GM12872 (cell line): Measurements from ENCODE around the gene AGRN.

Experiments used
- TF ChIP-seq, protein P1 (sequence below): IDR thresholded peaks from 3 replicates; pipeline ENCODE4 v1.5.1; 2011; ENCODE audit warnings: low read depth, mild to moderate bottlenecking, low read length, moderate library complexity; ENCODE audit not compliant: insufficient read depth

AGRN gene

GRCh38 chr1:1047407-1047806 lies 27.5 kb downstream of the AGRN start:
- TF ChIP-seq, protein P1, sequence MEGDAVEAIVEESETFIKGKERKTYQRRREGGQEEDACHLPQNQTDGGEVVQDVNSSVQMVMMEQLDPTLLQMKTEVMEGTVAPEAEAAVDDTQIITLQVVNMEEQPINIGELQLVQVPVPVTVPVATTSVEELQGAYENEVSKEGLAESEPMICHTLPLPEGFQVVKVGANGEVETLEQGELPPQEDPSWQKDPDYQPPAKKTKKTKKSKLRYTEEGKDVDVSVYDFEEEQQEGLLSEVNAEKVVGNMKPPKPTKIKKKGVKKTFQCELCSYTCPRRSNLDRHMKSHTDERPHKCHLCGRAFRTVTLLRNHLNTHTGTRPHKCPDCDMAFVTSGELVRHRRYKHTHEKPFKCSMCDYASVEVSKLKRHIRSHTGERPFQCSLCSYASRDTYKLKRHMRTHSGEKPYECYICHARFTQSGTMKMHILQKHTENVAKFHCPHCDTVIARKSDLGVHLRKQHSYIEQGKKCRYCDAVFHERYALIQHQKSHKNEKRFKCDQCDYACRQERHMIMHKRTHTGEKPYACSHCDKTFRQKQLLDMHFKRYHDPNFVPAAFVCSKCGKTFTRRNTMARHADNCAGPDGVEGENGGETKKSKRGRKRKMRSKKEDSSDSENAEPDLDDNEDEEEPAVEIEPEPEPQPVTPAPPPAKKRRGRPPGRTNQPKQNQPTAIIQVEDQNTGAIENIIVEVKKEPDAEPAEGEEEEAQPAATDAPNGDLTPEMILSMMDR: no peak

- TF ChIP-seq, protein P1: no peak
Measured at GRCh38 chr1:1047963-1048362, 28.0 kb downstream of the AGRN start.

DNA sequence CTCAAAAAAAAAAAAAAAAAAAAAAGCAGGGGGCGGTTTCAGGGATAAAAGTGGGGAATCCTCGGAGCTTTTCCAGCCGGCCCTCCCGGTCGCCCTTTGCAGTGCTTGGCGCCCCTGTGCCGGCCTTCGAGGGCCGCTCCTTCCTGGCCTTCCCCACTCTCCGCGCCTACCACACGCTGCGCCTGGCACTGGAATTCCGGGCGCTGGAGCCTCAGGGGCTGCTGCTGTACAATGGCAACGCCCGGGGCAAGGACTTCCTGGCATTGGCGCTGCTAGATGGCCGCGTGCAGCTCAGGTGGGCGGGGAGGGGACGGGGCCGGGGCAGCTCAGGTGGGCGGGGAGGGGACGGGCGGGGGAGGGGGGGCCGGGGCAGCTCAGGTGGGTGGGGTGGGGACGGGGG lies 28.8 kb downstream of the AGRN start:
- TF ChIP-seq, protein P1: no peak

DNA sequence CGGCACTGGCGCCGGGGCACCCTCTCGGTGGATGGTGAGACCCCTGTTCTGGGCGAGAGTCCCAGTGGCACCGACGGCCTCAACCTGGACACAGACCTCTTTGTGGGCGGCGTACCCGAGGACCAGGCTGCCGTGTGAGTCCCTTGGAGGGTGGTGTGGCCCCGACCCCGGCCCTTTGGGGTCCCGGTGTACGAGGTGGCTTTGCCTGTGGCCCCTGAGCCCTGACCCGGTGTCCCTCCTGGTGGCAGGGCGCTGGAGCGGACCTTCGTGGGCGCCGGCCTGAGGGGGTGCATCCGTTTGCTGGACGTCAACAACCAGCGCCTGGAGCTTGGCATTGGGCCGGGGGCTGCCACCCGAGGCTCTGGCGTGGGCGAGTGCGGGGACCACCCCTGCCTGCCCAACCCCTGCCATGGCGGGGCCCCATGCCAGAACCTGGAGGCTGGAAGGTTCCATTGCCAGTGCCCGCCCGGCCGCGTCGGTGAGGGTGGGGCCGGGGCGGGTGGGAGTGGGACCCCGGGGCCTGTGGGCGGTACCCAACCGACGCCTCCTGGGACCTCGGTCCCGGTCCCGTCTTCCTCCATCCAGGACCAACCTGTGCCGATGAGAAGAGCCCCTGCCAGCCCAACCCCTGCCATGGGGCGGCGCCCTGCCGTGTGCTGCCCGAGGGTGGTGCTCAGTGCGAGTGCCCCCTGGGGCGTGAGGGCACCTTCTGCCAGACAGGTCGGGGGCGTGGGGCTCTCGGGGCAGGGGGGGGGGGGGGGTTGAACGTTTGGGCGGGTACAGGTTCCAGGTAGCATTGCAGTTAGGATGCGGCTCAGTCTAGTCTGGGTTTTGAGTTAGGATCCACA lies 29.6 kb downstream of the AGRN start:
- TF ChIP-seq, protein P1: no peak

- TF ChIP-seq, protein P1: no peak
Measured at GRCh38 chr1:1050577-1051052, 30.7 kb downstream of the AGRN start.

DNA sequence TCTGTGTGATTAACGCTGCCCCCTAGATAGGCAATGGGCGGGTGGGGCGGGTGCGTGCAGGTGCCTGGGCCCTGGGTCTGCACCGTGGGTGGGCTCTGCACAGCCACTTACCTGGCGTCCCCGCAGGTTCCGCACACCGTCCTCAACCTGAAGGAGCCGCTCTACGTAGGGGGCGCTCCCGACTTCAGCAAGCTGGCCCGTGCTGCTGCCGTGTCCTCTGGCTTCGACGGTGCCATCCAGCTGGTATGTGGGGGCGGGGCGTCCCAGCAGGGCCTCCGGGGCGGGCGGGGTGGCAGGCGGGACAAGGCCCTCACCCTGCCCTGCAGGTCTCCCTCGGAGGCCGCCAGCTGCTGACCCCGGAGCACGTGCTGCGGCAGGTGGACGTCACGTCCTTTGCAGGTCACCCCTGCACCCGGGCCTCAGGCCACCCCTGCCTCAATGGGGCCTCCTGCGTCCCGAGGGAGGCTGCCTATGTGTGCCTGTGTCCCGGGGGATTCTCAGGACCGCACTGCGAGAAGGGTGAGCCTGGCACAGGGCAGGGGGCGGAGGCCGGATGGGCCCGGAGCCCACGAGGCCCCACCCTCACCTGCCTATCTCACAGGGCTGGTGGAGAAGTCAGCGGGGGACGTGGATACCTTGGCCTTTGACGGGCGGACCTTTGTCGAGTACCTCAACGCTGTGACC lies 31.3 kb downstream of the AGRN start:
- TF ChIP-seq, protein P1: no peak

- TF ChIP-seq, protein P1: no peak
Measured at GRCh38 chr1:1052003-1052840, 32.3 kb downstream of the AGRN start.
